ENCODE measurements around the gene OPCML.

OPCML gene

DNA sequence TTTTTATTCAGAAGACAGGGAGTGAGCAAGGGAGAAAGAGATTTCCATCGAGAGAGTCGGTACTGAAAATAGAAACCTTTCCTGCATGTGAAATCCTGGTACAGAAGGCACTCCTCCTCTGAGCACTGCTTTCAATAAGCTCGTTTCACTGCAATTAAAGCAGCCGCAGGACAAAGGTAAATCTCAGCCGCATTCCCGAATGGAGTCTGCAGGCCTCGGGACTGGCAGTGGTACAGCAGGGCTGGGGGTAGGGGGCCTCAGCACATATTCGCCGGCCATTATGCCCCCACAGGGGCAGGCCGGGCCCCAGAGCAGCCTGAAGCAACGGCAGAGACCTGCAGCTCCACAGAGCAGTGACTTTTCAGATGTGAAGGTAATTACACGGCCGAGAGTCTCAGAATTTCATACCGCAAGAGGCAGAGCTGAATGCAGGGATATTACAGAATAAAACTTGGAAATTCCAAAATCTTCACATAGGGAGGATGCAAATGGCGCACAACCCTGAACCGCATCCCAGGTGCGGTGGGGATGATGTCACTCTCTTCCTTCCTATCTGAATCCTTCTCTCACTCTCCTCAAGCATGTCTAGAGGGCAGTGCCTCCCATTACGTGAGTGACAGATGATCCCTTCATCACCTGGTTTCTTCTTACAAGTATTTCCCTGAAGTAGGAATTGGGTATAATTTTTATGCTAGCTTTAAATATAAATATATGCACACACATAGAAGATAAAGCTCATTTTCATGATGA is 622.1 kb downstream of the OPCML start:
- no peak for DNase-seq

DNA sequence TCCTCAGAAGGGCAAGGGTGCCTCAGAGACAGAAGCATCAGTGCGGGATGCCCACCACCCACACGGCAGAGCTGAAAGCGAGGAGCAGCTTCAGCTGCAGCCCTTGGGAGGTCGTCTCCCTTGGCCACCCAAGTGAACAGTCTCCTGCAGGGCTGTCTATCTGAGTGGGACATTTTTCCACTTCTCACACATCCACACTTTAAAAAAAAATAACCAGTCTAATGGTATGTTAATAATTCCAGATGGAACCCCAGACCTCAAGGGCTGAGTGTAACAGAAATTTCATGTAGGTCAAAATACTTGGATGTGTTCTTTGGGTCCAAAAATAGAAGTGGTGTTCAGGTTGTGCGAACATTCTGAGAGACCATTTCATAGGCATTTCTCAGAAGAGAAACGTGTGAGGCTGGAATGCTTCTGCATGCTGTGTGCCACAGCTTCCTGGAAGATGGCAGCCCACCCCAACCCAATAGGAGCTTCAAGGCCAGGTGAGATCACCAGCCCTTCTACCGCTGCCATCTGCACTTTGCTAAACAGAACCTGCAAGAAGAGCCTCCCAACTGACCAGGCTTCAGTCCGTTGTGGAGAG is 623.2 kb downstream of the OPCML start:
- DNase-seq = no peak

DNA sequence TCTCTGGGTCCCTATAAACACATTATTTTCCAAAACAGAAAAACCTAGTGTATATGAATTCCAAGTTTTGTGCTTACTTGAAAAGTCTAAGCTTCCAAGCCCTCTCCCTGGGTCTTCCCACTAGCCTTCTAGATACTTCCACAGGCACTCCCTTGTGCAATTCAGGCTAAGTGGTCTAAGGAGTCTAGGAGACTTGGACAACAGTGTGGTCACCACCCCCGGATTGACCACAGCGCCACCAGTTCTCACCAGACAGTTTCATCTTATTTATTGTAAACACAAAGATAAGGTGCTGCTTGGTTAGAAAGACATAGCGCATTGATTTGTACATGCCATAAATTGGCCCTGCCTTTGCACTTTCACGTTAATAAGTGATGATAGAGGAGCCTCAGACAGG is 623.9 kb downstream of the OPCML start:
- DNase-seq = no peak

DNA sequence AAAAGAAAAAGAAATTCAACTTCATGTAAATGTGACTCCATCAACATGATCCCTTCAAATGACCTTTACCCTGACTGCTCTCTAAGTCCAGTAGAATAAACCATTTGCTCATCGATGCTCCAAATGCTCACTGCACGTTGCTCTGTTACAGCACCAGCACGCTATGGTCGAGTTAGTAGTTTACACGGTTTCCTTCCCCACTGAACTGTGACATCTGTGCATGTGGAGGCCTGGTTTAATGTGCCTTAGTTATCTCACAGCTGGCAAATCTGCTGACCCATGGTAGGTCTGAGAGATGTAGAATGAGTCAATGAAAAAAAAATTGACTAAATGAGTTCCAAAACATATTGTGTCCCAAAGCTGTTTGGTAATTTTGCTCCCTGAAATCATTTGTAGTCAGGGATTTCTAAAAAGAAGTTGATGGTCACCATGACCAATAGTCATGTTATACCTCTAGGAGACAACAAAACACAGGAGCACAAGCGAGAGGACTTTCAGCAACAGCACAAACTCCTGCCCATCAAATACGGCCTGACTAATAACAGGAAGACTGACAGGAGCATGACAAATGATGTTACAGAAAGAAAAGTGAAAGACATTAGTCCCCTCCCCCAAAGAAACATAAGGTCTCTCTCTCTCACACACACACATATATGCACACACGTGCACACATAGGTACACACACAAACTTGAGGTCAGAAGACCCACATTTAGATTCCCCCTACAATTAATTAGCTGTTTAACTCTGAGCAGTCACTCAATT is 624.5 kb downstream of the OPCML start:
- DNase-seq = no peak

DNA sequence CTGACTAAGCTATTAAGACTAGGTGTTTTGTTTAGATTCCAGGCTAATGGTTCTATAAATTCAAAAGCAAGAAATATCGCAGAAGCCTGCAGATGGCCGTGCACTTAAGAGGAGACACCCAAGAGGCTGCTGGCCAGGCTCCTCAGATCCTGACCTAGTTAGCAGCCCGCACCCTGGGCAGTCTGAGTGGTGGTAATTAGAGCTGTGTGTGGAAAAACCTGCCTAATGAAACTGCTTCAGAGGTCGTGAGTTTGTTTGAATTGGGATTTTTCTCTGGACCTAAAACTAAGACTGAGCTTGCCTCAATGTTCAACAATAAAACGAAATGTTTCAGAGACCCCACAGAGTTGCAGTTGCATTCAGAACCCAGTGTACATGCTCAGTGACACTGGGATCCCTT is 627.7 kb downstream of the OPCML start:
- no peak for DNase-seq

- no peak for DNase-seq
Measured at GRCh38 chr11:132904091-132904490, 628.2 kb downstream of the OPCML start.

GRCh38 chr11:132901638-132902471 is 630.4 kb downstream of the OPCML start:
- DNase-seq = no peak

- no peak for DNase-seq
Measured at GRCh38 chr11:132898676-132899075, 633.6 kb downstream of the OPCML start.

- DNase-seq = no peak
Measured at GRCh38 chr11:132898021-132898420, 634.3 kb downstream of the OPCML start.

- peak; percentile 24 for DNase-seq
Measured at GRCh38 chr11:132895340-132895739, 637.0 kb downstream of the OPCML start.

DNA sequence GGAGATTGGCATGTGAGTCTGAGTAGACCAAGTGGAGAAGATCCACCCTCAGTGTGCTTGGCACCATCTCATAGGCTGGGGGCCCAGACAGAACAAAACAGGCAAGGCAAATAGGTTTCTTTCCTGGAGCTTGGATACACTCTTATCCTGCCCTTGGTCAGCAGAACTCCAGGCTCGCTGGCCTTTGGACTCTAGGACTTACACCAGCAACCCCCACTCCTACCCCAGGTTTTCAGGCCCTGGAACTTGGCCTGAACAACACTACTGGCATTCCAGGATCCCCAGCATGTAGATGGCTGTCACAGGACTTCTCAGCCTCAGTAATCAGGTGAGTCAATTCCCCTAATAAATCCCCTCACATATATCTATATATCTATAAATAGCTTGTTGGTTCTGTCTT is 637.7 kb downstream of the OPCML start:
- no peak for DNase-seq

GRCh38 chr11:132892876-132893275 is 639.4 kb downstream of the OPCML start:
- DNase-seq = no peak

- no peak for DNase-seq
Measured at GRCh38 chr11:132888226-132888625, 644.1 kb downstream of the OPCML start.

DNA sequence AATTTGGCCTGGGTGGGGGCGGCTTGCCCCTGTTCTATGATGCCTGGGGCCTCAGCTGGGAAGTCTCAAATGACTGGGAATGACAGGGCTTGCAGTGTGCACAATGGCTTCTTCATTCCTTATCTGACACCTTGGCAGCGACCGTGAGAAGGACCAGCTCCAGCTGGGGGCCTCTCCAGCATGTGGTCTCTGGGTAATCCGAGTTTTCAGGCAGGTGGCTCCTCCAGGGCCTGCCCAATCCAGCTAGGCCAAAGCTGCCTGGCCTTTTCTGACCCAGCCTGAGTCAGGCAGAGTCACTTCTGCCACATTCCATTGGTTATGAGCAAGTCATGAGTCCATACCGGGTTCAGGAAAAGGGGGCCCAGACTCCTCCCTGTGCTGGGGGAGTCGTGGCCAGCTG is 646.0 kb downstream of the OPCML start:
- DNase-seq = no peak

DNA sequence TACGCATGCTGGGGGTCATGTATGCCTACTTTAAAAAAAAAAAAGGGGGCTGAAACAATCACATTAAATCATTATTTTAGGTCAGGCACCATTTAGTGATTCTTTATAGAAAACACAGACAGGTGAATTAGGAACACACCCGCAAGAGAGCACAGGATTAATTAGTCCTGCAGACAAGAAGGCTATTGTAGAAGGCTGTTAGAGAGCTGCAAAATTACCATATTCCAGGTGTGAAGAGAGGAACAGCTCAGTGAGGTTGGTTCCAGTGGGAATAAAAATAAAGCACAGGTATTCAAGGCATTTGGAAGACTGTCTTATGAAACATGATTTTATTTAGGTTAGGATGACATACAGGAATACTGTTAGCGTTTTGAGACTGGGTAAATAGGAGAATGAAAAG is 649.1 kb downstream of the OPCML start:
- DNase-seq = no peak

DNA sequence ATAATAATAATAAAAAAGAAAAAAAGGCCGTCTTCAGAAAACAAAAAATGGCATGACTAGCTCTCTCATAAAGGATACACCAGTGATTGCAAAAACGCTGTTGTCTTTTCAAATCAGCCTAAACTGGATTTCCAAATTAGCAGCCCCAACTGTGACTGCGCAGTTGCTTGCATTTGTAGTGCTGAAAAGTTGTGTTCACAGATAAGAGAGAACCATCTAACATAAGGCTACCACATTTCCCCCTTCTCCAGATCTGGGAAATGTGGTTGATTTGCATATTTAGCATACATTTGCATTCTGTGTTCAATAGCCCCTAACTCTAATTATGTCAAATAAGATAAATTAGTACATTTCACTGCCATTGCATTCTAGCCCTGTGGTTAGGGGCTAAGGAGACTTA is 650.7 kb downstream of the OPCML start:
- DNase-seq = no peak

DNA sequence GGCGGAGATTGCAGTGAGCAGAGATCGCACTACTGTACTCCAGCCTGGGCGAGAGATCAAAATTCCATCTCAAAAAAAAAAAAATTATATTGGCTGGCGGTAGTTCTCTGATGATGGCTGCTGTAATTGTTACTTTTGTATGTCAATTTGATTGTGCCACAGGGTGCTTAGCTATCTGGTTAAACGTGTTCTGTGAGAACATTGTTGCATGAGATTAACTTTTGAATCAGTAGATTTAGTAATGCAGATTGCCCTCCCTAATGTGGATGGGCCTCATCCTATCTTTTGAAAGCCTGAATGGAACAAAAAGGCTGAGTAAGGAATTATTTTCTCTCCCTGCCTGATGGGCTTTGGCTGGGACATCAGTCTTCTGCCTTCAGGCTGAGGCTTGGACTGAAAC is 654.2 kb downstream of the OPCML start:
- DNase-seq = no peak

GRCh38 chr11:132876705-132877104 is 655.6 kb downstream of the OPCML start:
- no peak for DNase-seq

DNA sequence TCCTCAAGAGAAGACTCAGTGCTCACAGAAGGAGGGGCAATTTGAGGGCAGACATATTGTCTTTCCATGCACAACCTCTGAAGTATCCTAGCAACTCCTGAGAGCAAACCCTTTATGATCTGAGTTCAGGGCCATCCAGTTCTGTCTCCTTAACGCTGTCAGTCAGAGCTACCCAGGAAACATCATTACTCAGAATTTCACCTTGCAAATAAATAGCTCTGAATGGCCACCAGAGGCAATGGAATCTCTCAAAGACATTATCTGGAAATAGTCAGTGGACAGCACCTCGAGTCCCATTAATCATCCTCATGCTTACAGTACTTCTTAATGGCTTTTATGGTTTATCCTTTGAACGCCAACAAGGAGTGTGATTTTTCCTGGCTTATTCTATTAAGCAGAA is 656.1 kb downstream of the OPCML start:
- DNase-seq = no peak

- no peak for DNase-seq
Measured at GRCh38 chr11:132874638-132875037, 657.7 kb downstream of the OPCML start.

DNA sequence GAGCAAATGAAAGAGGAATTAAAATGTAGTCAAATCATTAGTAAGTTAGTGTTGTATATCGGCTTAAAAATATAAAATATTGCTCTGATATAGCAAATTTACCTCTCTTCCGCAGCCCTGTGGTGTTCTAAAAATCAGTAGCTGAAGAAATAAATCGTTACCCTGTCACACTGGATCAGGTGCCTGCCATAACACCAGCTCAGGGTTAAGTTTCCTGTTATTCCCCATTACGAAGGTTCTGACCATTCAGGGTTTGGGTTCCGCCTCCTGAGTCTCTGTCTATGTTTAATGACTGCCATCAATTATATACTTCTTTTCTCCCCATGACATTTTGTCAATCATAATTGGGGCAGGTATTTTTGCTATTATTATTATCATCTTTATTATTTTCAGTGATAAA is 658.5 kb downstream of the OPCML start:
- no peak for DNase-seq

GRCh38 chr11:132872211-132872610 is 660.1 kb downstream of the OPCML start:
- DNase-seq = no peak

All from NCI-H187 treated with DMSO at 0.1 percent for 48 hours (cell line).